ENCODE results near the gene CD96.

Gene CD96

DNA sequence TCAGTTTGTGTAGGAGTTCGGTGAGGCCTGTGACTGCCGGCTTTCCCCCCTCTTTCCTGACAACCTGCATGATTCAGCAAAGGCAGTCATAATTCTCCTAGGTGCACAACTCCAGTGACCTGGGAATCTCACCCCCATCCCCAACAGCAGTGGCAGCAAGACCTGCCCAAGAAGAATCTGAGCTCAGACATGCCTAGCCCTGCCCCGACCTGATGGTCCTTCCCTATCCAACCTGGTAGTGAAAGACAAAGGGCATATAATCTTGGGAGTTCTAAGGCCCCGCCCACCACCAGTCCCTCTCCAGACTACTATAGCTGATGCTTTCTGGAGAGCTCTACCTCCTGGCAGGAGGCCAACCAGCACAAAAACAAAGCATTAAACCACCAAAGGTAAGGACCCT, 97.3 kb downstream of the CD96 start:
- no peaks in the 10 kb centered on the region for H4K20me1 ChIP-seq (ENCODE audit: insufficient read depth)
- no peaks in the 10 kb centered on the region for H3K27me3 ChIP-seq (ENCODE audit: insufficient read depth, low read depth)
- no peaks in the 10 kb centered on the region for H3K4me1 ChIP-seq (ENCODE audit: low read depth, poor library complexity, severe bottlenecking)
- no peaks in the 10 kb centered on the region for H3K36me3 ChIP-seq (ENCODE audit: insufficient read depth)
- TF ChIP-seq, protein P1, sequence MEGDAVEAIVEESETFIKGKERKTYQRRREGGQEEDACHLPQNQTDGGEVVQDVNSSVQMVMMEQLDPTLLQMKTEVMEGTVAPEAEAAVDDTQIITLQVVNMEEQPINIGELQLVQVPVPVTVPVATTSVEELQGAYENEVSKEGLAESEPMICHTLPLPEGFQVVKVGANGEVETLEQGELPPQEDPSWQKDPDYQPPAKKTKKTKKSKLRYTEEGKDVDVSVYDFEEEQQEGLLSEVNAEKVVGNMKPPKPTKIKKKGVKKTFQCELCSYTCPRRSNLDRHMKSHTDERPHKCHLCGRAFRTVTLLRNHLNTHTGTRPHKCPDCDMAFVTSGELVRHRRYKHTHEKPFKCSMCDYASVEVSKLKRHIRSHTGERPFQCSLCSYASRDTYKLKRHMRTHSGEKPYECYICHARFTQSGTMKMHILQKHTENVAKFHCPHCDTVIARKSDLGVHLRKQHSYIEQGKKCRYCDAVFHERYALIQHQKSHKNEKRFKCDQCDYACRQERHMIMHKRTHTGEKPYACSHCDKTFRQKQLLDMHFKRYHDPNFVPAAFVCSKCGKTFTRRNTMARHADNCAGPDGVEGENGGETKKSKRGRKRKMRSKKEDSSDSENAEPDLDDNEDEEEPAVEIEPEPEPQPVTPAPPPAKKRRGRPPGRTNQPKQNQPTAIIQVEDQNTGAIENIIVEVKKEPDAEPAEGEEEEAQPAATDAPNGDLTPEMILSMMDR (conservative IDR thresholded peaks at IDR 0.05; ENCODE audit: low read depth, low read length), result no peak
- no peak overlapping the region for H3K4me3 ChIP-seq (IDR thresholded peaks at IDR 0.05; ENCODE audit: insufficient read depth, low read depth, low read length)
- H2AFZ ChIP-seq (ENCODE audit: low read depth), result no peak overlapping the region
- H3K27ac ChIP-seq, result no peak overlapping the region
- H3K9ac ChIP-seq, result no peak overlapping the region
- no peaks in the 10 kb centered on the region for H3K79me2 ChIP-seq (ENCODE audit: insufficient read depth, low read depth)
- no peak overlapping the region for H3K4me2 ChIP-seq

DNA sequence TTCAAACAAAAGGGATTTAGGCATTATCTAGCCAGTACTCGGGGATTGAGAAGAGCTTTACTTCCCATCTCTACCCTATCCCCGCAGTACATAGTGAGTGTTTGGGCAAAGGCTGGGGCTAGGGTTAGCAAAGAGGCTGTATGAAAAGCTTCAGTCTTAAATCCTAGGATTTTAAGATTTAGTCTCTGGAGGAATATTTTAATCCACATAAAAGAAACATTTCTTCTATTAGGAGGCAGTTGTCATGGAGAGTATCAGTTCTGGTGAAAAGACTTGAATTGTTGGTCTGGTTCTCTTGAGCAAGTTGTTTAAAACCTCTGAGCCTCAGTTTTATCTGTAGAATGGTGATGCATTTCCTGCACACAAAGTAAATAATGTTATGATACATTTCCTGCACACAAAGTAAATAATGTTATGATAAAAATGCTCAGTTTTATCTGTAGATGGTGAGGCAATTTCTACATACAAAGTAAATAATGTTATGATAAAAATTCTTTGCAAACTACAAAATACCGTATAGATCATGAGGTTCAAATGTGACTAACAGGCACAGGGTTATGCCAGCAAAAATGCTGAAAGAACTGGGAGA, 107.1 kb downstream of the CD96 start:
- Histone ChIP-seq H3K4me1 (ENCODE audit: low read depth, poor library complexity, severe bottlenecking) (no peaks in the 10 kb centered on the region), H3K9ac (no peak overlapping the region), H3K27ac (no peak overlapping the region), H2AFZ (ENCODE audit: low read depth) (no peak overlapping the region), H3K27me3 (ENCODE audit: insufficient read depth, low read depth) (no peaks in the 10 kb centered on the region), H3K79me2 (ENCODE audit: insufficient read depth, low read depth) (no peaks in the 10 kb centered on the region), H4K20me1 (ENCODE audit: insufficient read depth) (no peaks in the 10 kb centered on the region), H3K4me2 (no peak overlapping the region), H3K4me3 (IDR thresholded peaks at IDR 0.05; ENCODE audit: insufficient read depth, low read depth, low read length) (no peak overlapping the region), H3K36me3 (ENCODE audit: insufficient read depth) (no peaks in the 10 kb centered on the region)
- TF ChIP-seq, protein P1 (conservative IDR thresholded peaks at IDR 0.05; ENCODE audit: low read depth, low read length), result no peak

DNA sequence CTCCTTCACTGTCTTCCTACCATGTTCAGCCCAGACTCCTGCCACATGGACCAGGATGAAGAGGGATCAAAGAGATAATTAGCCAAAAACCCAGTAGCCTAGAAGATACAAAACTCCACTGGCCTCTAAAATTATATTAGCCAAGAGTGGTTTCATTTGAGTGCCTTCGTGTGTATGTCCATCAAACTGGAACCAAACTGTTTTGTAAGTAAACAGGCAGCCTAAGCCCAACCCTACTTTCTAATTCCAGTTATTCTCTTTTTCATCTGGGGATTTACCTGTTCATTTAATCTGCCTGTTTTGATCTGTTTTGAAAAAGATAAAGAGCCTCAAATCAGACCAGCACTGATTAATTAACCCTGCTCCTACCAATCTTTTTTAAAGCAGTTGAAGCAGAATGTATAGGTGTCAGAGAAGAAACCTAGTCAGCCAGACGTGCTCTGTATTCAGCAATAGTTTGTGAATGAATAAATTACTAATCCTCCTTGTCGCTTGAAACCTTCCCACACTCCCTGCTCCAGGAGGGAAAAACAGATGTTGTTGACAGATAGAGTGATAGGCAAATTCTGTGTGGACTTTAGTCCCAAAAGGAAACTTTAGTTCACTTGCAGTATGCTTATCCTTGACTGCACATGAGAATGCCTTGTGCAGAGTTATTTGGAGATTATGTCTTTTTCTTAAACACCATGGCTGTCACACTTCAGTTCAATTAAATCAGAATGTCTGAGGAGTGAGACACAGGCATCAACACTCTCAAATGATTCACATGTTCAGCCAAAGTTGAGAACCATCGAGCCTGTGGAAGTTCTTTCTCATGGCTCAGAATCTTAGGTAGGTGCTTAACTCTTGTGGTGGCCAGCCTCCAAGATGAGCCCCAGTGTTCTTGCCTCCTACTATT, 108.6 kb downstream of the CD96 start:
- Histone ChIP-seq H3K27ac (no peak overlapping the region), H3K36me3 (ENCODE audit: insufficient read depth) (no peaks in the 10 kb centered on the region), H3K27me3 (ENCODE audit: insufficient read depth, low read depth) (no peaks in the 10 kb centered on the region), H3K4me1 (ENCODE audit: low read depth, poor library complexity, severe bottlenecking) (no peaks in the 10 kb centered on the region), H3K9ac (no peak overlapping the region), H3K4me2 (no peak overlapping the region), H2AFZ (ENCODE audit: low read depth) (no peak overlapping the region), H4K20me1 (ENCODE audit: insufficient read depth) (no peaks in the 10 kb centered on the region), H3K4me3 (IDR thresholded peaks at IDR 0.05; ENCODE audit: insufficient read depth, low read depth, low read length) (no peak overlapping the region), H3K79me2 (ENCODE audit: insufficient read depth, low read depth) (no peaks in the 10 kb centered on the region)
- TF ChIP-seq, protein P1 (conservative IDR thresholded peaks at IDR 0.05; ENCODE audit: low read depth, low read length), result no peak

DNA sequence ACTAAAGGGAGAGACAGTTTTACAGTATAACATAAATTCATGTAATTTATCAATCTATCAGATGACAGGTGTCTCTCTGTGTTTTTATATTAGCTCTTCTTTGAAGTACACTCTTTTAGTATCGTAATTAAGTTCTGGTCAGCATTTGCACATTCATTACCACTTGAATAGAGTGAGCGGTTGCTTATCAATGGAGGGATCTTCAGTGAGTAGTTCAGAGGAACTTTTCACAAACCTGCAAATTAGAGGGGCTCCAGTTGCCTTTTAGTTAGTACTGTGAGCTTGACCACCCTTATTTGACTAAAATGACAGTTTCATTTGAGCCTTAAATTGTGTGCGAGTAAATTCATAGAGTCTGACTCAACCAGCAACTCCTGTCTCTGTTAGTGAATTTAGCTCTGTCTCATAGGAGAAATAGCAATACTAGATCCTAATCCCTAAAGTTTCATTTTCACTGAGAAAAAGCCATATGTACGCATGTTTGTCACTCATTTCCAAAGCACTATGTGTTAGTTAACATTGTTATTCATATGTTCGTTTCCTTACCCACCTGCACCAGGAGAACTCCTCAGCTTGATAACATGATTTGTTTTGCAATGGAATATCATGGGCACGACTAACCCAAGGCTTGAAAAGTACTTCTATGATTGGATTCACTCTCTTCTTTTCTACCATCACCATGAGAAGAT, 110.6 kb downstream of the CD96 start:
- Histone ChIP-seq H3K4me2 (no peak overlapping the region), H4K20me1 (ENCODE audit: insufficient read depth) (no peaks in the 10 kb centered on the region)

More for the DNA sequence above, 110.6 kb downstream of the CD96 start:
- TF ChIP-seq, protein P1 (conservative IDR thresholded peaks at IDR 0.05; ENCODE audit: low read depth, low read length), result no peak
- Histone ChIP-seq H3K27me3 (ENCODE audit: insufficient read depth, low read depth) (no peaks in the 10 kb centered on the region), H2AFZ (ENCODE audit: low read depth) (no peak overlapping the region), H3K27ac (no peak overlapping the region), H3K4me1 (ENCODE audit: low read depth, poor library complexity, severe bottlenecking) (no peaks in the 10 kb centered on the region), H3K9ac (no peak overlapping the region), H3K36me3 (ENCODE audit: insufficient read depth) (no peaks in the 10 kb centered on the region), H3K4me3 (IDR thresholded peaks at IDR 0.05; ENCODE audit: insufficient read depth, low read depth, low read length) (no peak overlapping the region), H3K79me2 (ENCODE audit: insufficient read depth, low read depth) (no peaks in the 10 kb centered on the region)
